ENCODE results near the gene MMEL1.

Gene MMEL1

DNA sequence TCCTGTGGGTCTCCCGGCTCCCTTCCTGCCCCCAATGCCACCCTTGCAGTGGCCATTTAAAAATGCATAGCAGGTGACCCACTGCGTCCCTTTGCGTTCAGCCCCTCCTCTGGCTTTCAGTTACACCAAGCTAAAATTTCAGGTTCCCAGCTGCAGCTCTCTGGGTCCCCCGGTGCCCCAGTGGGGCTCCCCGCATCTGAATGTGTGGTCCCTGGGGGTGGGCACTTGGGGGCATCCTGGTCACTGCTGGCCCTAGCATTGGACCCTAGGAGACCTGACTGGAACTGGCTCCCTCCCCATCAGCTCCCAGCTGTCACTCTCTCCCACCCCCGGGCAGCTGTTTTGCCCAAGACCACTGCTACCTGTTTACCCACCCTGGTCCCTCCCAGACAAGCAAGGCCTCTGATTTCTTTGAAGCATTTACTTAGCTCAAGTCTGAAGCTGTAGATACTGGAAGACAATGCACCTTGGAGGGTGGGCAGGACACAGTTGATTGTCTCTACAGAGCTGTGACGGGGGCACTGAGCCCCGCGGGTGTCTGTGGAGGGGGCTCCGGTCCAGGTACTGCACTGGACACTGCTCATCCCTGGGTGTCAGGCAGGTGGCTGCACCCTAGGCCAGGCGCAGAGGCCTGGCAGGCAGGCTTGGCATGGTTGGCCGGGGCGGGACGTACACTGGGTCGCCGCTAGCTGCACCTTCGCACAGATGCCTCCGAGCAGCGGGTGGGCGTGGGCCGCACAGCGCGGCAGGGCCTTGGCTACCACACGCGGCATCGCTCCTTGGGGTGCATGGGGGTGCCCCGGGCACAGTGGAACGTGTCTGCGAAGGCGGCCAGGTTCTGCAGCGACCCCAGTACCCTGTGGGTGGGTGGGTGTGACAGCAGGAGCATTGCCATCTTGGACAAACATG is 42.3 kb downstream of the MMEL1 start:
- Histone ChIP-seq H3K36me3 (ENCODE audit: control insufficient read depth, insufficient read depth, low read length) (peaks cover 6% of the 10 kb centered on the region), H3K4me3 (ENCODE audit: insufficient read depth, low read depth, low read length) (no peak overlapping the region), H3K4me1 (ENCODE audit: control insufficient read depth, insufficient read depth, low read length) (no peaks in the 10 kb centered on the region), H3K27ac (ENCODE audit: insufficient read depth, low read depth, low read length, poor library complexity, severe bottlenecking) (no peak overlapping the region), H3K27me3 (ENCODE audit: control insufficient read depth, insufficient read depth, low read length, poor library complexity, severe bottlenecking) (no peaks in the 10 kb centered on the region), H3K9me3 (ENCODE audit: control insufficient read depth, low read length) (no peaks in the 10 kb centered on the region)
- WGBS, 2 experiments = 96 to 98% methylated on average over 31 of the region's 31 CpGs

DNA sequence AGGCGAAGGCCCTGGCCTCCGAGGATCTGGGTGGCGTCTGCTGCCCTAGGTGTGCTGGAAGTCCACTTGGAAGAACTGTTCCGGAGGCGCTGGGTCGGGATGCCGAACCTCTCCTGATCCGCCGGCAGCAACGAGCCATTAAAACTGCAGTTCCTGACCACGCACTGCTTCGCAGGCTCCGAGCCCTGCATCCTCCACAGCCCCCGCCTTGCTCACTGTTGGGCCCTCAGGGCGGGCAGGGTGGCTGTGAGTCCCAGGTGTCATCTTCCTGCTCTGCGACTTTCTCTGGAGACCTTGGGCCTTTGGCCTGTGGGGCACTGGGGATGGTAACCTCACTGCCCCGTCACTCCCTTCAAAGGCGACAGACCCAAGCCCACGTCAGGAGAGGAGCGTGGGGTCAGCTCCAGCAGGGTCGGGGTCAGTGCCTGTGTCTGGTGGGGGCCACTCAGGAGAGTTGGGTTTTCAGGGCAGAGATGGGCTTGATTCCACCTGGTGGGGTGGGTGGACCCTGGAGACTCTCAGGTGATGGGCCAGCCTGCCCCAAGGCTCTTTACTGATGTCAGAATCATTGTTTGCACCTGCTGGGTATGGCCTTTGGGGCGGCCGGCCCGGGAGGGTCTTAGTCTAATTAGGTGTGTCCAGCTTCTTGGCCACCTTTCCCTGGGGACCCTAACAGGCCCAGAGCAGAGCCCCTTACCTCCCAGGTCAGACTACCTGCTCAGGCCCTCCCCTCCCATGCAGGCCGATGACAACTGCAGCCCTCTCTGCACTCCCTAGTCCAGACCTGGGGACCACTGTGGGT is 43.2 kb downstream of the MMEL1 start:
- H3K9me3 ChIP-seq (ENCODE audit: control insufficient read depth, low read length) = no peaks in the 10 kb centered on the region
- no peaks in the 10 kb centered on the region for H3K4me1 ChIP-seq (ENCODE audit: control insufficient read depth, insufficient read depth, low read length)
- H3K27me3 ChIP-seq (ENCODE audit: control insufficient read depth, insufficient read depth, low read length, poor library complexity, severe bottlenecking) = no peaks in the 10 kb centered on the region
- peaks cover 6% of the 10 kb centered on the region for H3K36me3 ChIP-seq (ENCODE audit: control insufficient read depth, insufficient read depth, low read length)
- no peak overlapping the region for H3K27ac ChIP-seq (ENCODE audit: insufficient read depth, low read depth, low read length, poor library complexity, severe bottlenecking)
- 95% methylated on average over 25 of the region's 25 CpGs for WGBS, 2 experiments
- H3K4me3 ChIP-seq (ENCODE audit: insufficient read depth, low read depth, low read length) = no peak overlapping the region

DNA sequence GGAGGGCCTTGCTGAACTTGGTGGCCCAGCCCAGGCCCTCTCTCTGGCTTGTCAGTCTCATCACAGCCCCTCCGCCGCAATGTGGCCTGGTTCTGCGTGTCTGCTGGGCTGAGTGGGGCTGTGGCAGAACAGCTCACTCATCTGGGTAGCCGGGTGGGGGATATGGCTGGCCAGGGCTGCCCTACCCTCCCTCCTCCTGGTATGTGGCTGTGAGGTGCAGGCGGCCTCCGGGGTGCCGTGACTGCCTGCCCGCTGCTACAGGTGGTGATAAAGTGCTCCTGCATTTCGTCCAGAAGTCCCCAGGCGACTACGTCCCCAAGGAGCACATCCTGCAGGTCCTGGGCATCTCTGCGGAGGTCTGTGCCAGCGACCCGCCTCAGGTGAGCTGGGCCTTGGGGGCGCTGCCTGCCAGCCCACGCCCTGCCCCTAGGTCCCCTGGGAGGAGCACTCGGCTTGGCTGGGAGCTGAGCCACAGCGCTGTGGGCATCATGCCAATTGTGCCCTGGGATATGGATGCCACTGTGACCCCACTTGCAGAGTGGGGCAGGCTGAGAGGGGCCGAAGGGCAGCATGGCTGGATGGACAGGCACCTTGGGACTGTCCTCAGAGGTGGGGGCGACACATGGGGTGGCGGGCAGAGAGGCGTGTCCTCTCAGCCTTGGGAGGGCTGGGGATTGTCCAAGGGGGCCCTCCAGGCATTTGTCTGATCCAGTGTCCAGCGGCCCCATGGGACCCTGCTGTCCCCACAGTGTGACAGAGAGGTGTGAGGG is 44.0 kb downstream of the MMEL1 start:
- Histone ChIP-seq H3K9me3 (ENCODE audit: control insufficient read depth, low read length) (no peaks in the 10 kb centered on the region), H3K27ac (ENCODE audit: insufficient read depth, low read depth, low read length, poor library complexity, severe bottlenecking) (no peak overlapping the region), H3K36me3 (ENCODE audit: control insufficient read depth, insufficient read depth, low read length) (peaks cover 6% of the 10 kb centered on the region), H3K4me1 (ENCODE audit: control insufficient read depth, insufficient read depth, low read length) (no peaks in the 10 kb centered on the region), H3K27me3 (ENCODE audit: control insufficient read depth, insufficient read depth, low read length, poor library complexity, severe bottlenecking) (no peaks in the 10 kb centered on the region), H3K4me3 (ENCODE audit: insufficient read depth, low read depth, low read length) (no peak overlapping the region)
- WGBS, 2 experiments = 92 to 94% methylated on average over 23 of the region's 23 CpGs

DNA sequence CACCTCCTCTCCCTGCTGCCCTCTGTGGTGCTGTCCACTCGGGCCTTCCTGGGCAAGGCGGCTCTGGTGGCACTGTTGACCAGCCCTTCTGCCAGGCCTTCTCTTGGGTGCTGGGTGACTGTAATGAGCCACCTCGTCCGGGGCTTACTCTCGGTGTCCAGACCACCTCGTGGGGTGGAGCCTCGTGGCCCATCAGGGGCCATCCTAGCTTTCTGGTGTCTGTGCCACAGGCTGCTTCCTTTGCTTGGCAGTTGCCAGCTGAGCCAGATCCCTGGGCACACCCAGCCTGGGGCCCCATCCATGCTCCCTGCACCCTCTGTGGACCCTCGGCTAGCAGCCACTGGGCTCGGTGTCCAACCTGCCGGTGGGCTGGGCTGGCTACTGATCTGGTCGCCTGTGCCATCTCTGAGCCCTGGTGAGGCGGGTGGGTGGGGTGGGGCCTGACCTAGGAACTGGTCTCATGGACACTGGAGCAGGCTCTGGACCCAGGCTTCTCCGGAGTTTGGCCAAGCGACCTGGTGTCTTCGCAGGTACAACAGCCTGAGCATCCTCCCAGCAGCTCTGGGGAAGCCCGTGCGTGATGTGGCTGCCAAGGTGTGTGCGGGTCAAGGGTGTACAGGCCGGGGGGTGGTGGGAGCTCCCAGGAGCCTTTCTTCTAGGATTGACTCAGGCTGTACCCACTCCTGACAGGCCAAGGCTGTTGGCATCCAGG is 44.8 kb downstream of the MMEL1 start:
- 93% methylated on average over 19 of the region's 19 CpGs for WGBS, 2 experiments
- no peaks in the 10 kb centered on the region for H3K9me3 ChIP-seq (ENCODE audit: control insufficient read depth, low read length)
- H3K27ac ChIP-seq (ENCODE audit: insufficient read depth, low read depth, low read length, poor library complexity, severe bottlenecking) = no peak overlapping the region
- H3K36me3 ChIP-seq (ENCODE audit: control insufficient read depth, insufficient read depth, low read length) = peaks cover 6% of the 10 kb centered on the region
- H3K27me3 ChIP-seq (ENCODE audit: control insufficient read depth, insufficient read depth, low read length, poor library complexity, severe bottlenecking) = no peaks in the 10 kb centered on the region
- peak overlapping the region; percentile 81 for H3K4me3 ChIP-seq (ENCODE audit: insufficient read depth, low read depth, low read length)
- no peaks in the 10 kb centered on the region for H3K4me1 ChIP-seq (ENCODE audit: control insufficient read depth, insufficient read depth, low read length)

DNA sequence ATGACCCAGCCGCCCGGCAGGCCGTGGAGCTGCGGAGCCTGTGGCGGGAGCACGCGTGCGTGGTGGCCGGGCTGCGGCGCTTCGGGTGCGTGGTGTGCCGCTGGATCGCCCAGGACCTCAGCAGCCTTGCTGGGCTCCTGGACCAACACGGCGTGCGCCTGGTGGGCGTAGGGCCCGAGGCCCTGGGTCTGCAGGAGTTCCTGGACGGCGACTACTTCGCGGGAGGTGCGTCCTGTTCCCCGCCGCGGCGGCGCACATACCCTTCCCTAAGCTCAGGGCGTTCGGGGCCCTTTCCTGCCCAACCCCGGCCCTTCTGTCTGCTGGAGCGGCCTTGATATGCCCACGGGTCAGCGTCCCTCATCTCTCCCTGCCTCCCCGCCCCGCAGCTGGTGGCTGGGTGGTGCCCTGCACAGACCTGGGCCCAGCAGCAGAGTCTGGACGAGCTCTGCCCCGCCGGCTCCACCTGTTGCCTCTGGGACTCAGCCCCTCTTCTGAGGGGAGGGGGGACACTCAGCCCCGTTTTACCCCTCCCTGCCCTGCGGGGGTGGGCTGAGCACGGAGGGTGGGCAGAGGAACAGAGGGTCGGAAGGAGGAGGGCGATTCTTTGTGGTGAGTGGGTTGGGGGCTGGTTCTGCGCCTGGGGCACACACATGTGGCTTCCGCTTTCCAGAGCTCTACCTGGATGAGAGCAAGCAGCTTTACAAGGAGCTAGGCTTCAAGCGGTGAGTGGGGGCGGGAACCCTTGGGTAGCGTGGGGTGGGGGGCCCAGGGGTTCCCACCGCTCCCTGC is 45.6 kb downstream of the MMEL1 start:
- H3K9me3 ChIP-seq (ENCODE audit: control insufficient read depth, low read length) = no peaks in the 10 kb centered on the region
- H3K4me3 ChIP-seq (ENCODE audit: insufficient read depth, low read depth, low read length) = peak overlapping the region; percentile 81
- H3K4me1 ChIP-seq (ENCODE audit: control insufficient read depth, insufficient read depth, low read length) = no peaks in the 10 kb centered on the region
- 13 to 14% methylated on average over 52 of the region's 52 CpGs for WGBS, 2 experiments
- no peaks in the 10 kb centered on the region for H3K27me3 ChIP-seq (ENCODE audit: control insufficient read depth, insufficient read depth, low read length, poor library complexity, severe bottlenecking)
- no peak overlapping the region for H3K27ac ChIP-seq (ENCODE audit: insufficient read depth, low read depth, low read length, poor library complexity, severe bottlenecking)
- H3K36me3 ChIP-seq (ENCODE audit: control insufficient read depth, insufficient read depth, low read length) = peaks cover 6% of the 10 kb centered on the region

DNA sequence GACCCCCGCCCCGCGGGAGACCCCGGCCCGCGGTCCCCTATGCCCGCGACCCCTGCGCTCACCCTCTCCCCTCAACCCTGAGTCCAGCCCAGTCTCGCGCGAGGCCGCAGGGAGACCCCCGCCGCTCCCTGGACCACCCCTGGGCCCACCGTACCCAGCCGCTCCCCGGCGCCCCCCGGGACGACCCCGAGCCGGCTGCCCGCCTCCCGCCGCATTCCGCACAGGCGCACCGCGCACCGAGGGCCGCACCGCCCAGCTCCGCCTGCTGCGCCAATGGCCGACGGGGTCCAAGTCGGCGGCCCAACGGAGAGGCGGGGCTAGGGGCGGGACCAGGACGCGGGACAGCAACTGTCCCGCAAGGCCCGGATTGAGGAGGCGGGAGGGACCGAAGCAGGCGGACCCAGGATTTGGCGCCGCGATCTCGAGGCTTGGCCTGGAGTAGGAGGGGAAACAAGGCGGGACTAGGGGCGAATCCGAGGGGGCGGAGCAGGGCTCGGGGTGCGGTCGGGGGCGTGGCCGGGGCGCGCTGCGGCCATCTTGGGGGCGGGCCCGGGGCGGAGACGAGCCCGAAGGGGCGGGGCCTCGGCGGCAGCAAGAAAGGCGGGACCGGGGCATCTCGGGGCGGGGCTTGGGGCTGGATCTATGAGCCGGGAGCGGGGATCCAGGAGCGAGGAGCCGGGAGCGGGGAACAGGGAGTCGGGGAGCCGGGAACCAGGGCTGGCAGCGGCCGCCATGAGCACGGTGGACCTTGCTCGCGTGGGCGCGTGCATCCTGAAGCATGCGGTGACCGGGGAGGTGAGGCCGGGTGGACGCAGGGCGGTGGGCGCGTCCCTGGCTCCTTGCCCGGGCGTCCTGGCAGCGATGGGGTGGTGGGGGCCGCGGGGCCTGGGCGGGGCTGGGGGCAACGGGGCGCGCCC is 46.4 kb downstream of the MMEL1 start, which contains the start of gene PRXL2B:
TSS of gene PRXL2B (plus strand) at position 624 of the 917 bp plus-strand sequence. CDS start at position 733, 109 bp downstream.
- Histone ChIP-seq H3K27ac (ENCODE audit: insufficient read depth, low read depth, low read length, poor library complexity, severe bottlenecking) (peak within 1 kb of the TSS; percentile 81), H3K27me3 (ENCODE audit: control insufficient read depth, insufficient read depth, low read length, poor library complexity, severe bottlenecking) (no peaks in the 10 kb centered on the region), H3K36me3 (ENCODE audit: control insufficient read depth, insufficient read depth, low read length) (peaks cover 6% of the 10 kb centered on the region), H3K4me1 (ENCODE audit: control insufficient read depth, insufficient read depth, low read length) (no peaks in the 10 kb centered on the region), H3K4me3 (ENCODE audit: insufficient read depth, low read depth, low read length) (peak within 1 kb of the TSS; percentile 81), H3K9me3 (ENCODE audit: control insufficient read depth, low read length) (no peaks in the 10 kb centered on the region)
- WGBS, 2 experiments = 0 to 1% methylated on average over 106 to 107 of the region's 107 CpGs

DNA sequence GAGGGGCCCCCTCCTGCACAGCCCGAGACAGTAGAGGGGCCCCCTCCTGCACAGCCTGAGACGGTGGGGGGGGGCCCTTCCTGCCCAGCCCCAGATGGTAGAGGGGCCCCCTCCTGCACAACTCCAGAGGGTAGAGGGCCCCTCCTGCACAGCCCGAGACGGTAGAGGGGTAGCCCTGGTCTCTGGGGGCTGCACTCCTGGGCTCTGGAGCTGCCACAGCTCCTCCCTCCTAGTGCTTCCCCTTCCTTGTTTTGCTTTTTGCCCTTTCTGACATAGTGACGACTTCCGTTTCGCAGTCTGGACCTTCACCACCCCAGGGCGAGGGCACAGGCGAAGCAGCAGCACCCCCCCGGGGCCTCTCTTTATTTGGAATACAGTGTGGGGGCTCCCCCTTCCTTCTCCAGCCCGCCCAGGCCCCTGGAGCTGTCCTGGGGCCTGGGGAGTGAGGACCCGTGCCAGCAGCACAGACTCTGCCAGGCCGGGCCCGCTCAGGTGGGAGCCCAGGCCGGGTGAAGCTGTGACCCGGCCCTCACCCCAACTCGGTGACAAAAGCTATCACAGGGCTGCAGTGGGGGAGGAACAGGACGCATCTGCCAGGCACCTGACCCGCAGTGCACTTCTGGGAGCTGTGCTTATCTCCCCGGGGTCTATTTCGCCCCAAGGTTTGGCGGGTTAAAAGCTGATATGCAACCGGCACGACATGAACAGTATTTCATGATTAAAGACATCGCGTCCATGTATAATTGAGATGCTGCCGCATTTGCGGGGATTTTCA is 47.3 kb downstream of the MMEL1 start:
- H3K36me3 ChIP-seq (ENCODE audit: control insufficient read depth, insufficient read depth, low read length) = peaks cover 6% of the 10 kb centered on the region
- H3K27ac ChIP-seq (ENCODE audit: insufficient read depth, low read depth, low read length, poor library complexity, severe bottlenecking) = peak overlapping the region; percentile 81
- no peaks in the 10 kb centered on the region for H3K4me1 ChIP-seq (ENCODE audit: control insufficient read depth, insufficient read depth, low read length)
- no peaks in the 10 kb centered on the region for H3K9me3 ChIP-seq (ENCODE audit: control insufficient read depth, low read length)
- peak overlapping the region; percentile 81 for H3K4me3 ChIP-seq (ENCODE audit: insufficient read depth, low read depth, low read length)
- H3K27me3 ChIP-seq (ENCODE audit: control insufficient read depth, insufficient read depth, low read length, poor library complexity, severe bottlenecking) = no peaks in the 10 kb centered on the region
- WGBS, 2 experiments = 3 to 5% methylated on average over 28 of the region's 28 CpGs

DNA sequence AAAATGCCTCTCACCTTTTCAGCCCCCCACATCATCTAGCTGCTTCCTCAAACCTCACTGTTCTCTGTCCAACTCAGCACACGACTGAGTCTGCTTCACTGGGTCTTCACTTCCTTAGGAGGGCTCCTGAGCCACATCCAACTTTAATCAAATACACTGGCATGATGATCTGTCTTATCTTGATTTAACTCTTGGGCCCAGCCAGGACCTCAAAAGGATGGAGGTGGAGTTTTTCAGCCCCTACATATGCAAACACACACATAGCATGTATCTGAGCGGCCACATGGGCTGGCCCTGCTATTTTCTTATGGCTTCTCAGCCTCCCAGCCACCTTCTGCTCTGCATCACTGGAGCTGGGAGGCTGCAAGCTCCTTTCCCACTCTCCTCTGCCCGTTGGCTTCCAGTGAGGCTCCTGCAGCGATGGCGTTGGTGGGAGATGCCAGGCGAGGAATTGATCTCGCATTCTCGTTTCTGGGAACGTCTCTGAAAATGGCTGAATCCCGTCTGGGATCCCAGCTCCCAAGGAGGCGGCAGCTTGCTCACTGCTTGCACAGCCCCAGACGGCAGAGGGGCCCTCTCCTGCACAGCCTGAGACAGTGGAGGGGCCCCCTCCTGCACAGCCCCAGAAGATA is 48.0 kb downstream of the MMEL1 start:
- H3K4me3 ChIP-seq (ENCODE audit: insufficient read depth, low read depth, low read length) = peak overlapping the region; percentile 81
- no peak overlapping the region for H3K27ac ChIP-seq (ENCODE audit: insufficient read depth, low read depth, low read length, poor library complexity, severe bottlenecking)
- whole genome bisulfite sequencing, 2 experiments = 84 to 85% methylated on average over 12 of the region's 12 CpGs
- H3K36me3 ChIP-seq (ENCODE audit: control insufficient read depth, insufficient read depth, low read length) = no peaks in the 10 kb centered on the region
- H3K9me3 ChIP-seq (ENCODE audit: control insufficient read depth, low read length) = no peaks in the 10 kb centered on the region
- H3K27me3 ChIP-seq (ENCODE audit: control insufficient read depth, insufficient read depth, low read length, poor library complexity, severe bottlenecking) = no peaks in the 10 kb centered on the region
- no peaks in the 10 kb centered on the region for H3K4me1 ChIP-seq (ENCODE audit: control insufficient read depth, insufficient read depth, low read length)
